H9 (cell line): ENCODE measurements around the gene F11. TPM values are rescaled to one million over a fixed set of nuclear protein-coding genes. Genes with fewer than 3 reads are reported as not detected.
A peak's percentile ranks its signal among the peaks of the same experiment; 100 is the strongest.

Experiments used
- DNase-seq: peaks from one replicate; pipeline ENCODE4 v3.0.0-alpha.2; 2017
- H2AFZ ChIP-seq: one replicate; pipeline ENCODE4 v1.6.1; 2013; ENCODE audit warnings: mild to moderate bottlenecking, low read length, control low read depth, moderate library complexity
- H2AK5ac ChIP-seq: 2 replicates; pipeline ENCODE4 v1.6.1; 2013; ENCODE audit warnings: low read length, control low read depth, mixed read lengths; ENCODE audit not compliant: insufficient read length
- H2BK120ac ChIP-seq: one replicate; pipeline ENCODE4 v1.6.1; 2013; ENCODE audit warnings: low read depth, mild to moderate bottlenecking, low read length, control low read depth, inconsistent platforms; ENCODE audit not compliant: poor library complexity, severe bottlenecking
- H2BK12ac ChIP-seq: 2 replicates; pipeline ENCODE4 v1.6.1; 2013; ENCODE audit warnings: low read length, control low read depth, mixed read lengths, low read depth; ENCODE audit not compliant: insufficient read length
- H2BK15ac ChIP-seq: 2 replicates; pipeline ENCODE4 v1.6.1; 2013; ENCODE audit warnings: low read depth, low read length, control low read depth
- H2BK20ac ChIP-seq: one replicate; pipeline ENCODE4 v1.6.1; 2013; ENCODE audit warnings: low read depth, mild to moderate bottlenecking, low read length, control low read depth, inconsistent platforms; ENCODE audit not compliant: poor library complexity, severe bottlenecking
- H2BK5ac ChIP-seq: 2 replicates; pipeline ENCODE4 v1.6.1; 2013; ENCODE audit warnings: low read length, control low read depth, mixed read lengths; ENCODE audit not compliant: insufficient read length
- H3K14ac ChIP-seq: 2 replicates; pipeline ENCODE4 v1.6.1; 2013; ENCODE audit warnings: low read length, control low read depth; ENCODE audit not compliant: insufficient read depth
- H3K18ac ChIP-seq: 2 replicates; pipeline ENCODE4 v1.6.1; 2013; ENCODE audit warnings: low read depth, mild to moderate bottlenecking, mixed read lengths, low read length, control low read depth; ENCODE audit not compliant: insufficient read length
- H3K23ac ChIP-seq: 2 replicates; pipeline ENCODE4 v1.6.1; 2013; ENCODE audit warnings: low read length, control low read depth, mixed read lengths, low read depth; ENCODE audit not compliant: insufficient read length
- H3K23me2 ChIP-seq: 2 replicates; pipeline ENCODE4 v1.6.1; 2013; ENCODE audit warnings: low read depth, mild to moderate bottlenecking, mixed read lengths, low read length, control low read depth; ENCODE audit not compliant: insufficient read length, poor library complexity, severe bottlenecking
- H3K27ac ChIP-seq: 2 replicates; pipeline ENCODE4 v1.5.1; 2013; ENCODE audit warnings: low read length, control low read depth, mixed read lengths, low read depth; ENCODE audit not compliant: insufficient read length
- H3K27me3 ChIP-seq: 2 replicates; pipeline ENCODE4 v1.6.1; 2013; ENCODE audit warnings: low read length, control low read depth, inconsistent platforms; ENCODE audit not compliant: insufficient read depth
- H3K4ac ChIP-seq: 2 replicates; pipeline ENCODE4 v1.6.1; 2013; ENCODE audit warnings: low read depth, mild to moderate bottlenecking, control low read depth, inconsistent platforms, low read length, moderate library complexity
- H3K4me1 ChIP-seq: 2 replicates; pipeline ENCODE4 v1.6.1; 2013; ENCODE audit warnings: low read length, control low read depth, inconsistent platforms; ENCODE audit not compliant: insufficient read depth
- H3K4me2 ChIP-seq: 2 replicates; pipeline ENCODE4 v1.6.1; 2013; ENCODE audit warnings: low read length, control low read depth, mixed read lengths; ENCODE audit not compliant: insufficient read length, insufficient read depth
- H3K56ac ChIP-seq: 2 replicates; pipeline ENCODE4 v1.6.1; 2013; ENCODE audit warnings: low read depth, mild to moderate bottlenecking, mixed read lengths, low read length, control low read depth; ENCODE audit not compliant: insufficient read length
- H3K79me1 ChIP-seq: 2 replicates; pipeline ENCODE4 v1.6.1; 2013; ENCODE audit warnings: low read depth, mild to moderate bottlenecking, moderate library complexity, low read length, control low read depth, inconsistent platforms; ENCODE audit not compliant: insufficient read depth, poor library complexity, severe bottlenecking
- H3K79me2 ChIP-seq: 2 replicates; pipeline ENCODE4 v1.6.1; 2013; ENCODE audit warnings: low read length, control low read depth, inconsistent platforms; ENCODE audit not compliant: insufficient read depth
- H3K9ac ChIP-seq: 2 replicates; pipeline ENCODE4 v1.6.1; 2013; ENCODE audit warnings: low read length, control low read depth, mixed read lengths; ENCODE audit not compliant: insufficient read length; ENCODE audit errors: extremely low read depth
- H3K9me3 ChIP-seq: one replicate; pipeline ENCODE4 v1.6.1; 2013; ENCODE audit warnings: low read depth, low read length, inconsistent platforms; ENCODE audit not compliant: control insufficient read depth
- H3T11ph ChIP-seq: one replicate; pipeline ENCODE4 v1.6.1; 2013; ENCODE audit warnings: mild to moderate bottlenecking, low read length, control low read depth, inconsistent platforms
- H4K20me1 ChIP-seq: one replicate; pipeline ENCODE4 v1.6.1; 2013; ENCODE audit not compliant: control insufficient read depth, insufficient read length, insufficient read depth
- H4K5ac ChIP-seq: 2 replicates; pipeline ENCODE4 v1.6.1; 2013; ENCODE audit warnings: low read depth, mild to moderate bottlenecking, mixed read lengths, low read length, control low read depth; ENCODE audit not compliant: insufficient read length
- H4K8ac ChIP-seq: replicated peaks from 2 replicates; pipeline ENCODE4 v1.6.1; 2013; ENCODE audit warnings: low read length, control low read depth, mixed read lengths, low read depth; ENCODE audit not compliant: insufficient read length
- H4K91ac ChIP-seq: 2 replicates; pipeline ENCODE4 v1.6.1; 2013; ENCODE audit warnings: low read depth, mild to moderate bottlenecking, moderate library complexity, mixed read lengths, low read length, control low read depth; ENCODE audit not compliant: insufficient read length
- H3K27ac Mint-ChIP-seq, 3 experiments: 2 replicates in 2 of 3; 3 replicates in 1 of 3; pipeline ENCODE4 v1.8.0; 2020 to 2021; ENCODE audit warnings: mixed read lengths in 3 of 3, mild to moderate bottlenecking in 1 of 3, moderate library complexity in 1 of 3
- H3K27me3 Mint-ChIP-seq: 2 replicates; pipeline ENCODE4 v1.8.0; 2021; ENCODE audit warnings: low read depth, mild to moderate bottlenecking, moderate library complexity, mixed read lengths
- H3K36me3 Mint-ChIP-seq, 3 experiments: 2 replicates in 2 of 3; 3 replicates in 1 of 3; pipeline ENCODE4 v1.8.0; 2020 to 2021; ENCODE audit warnings: low read depth in 3 of 3, mixed read lengths in 3 of 3; ENCODE audit not compliant: insufficient read depth in 1 of 3
- H3K4me1 Mint-ChIP-seq, 2 experiments: 2 replicates each; pipeline ENCODE4 v1.8.0; 2020; ENCODE audit warnings: mixed read lengths in 2 of 2
- H3K4me3 Mint-ChIP-seq, 2 experiments: 2 replicates in 1 of 2; 3 replicates in 1 of 2; pipeline ENCODE4 v1.8.0; 2020 to 2021; ENCODE audit warnings: mild to moderate bottlenecking in 2 of 2, mixed read lengths in 2 of 2, moderate library complexity in 1 of 2
- H3K9me3 Mint-ChIP-seq, 2 experiments: 2 replicates in 1 of 2; 3 replicates in 1 of 2; pipeline ENCODE4 v1.8.0; 2020; ENCODE audit warnings: mild to moderate bottlenecking in 2 of 2, mixed read lengths in 2 of 2, moderate library complexity in 1 of 2
- CTCF ChIP-seq: fragments of 200-600 bp; sonication (generic); conservative IDR thresholded peaks from 3 replicates; pipeline ENCODE4 v1.8.0; 2021; ENCODE audit warnings: antibody characterized with exemption, mild to moderate bottlenecking
- WGBS: extraction: QIAGEN DNeasy Blood & Tissue Kit; methylation state at CpG from one replicate; pipeline ENCODE4 v1.1.7; 2013; ENCODE audit warnings: missing lambda C conversion rate, low lambda C conversion rate, mixed read lengths; ENCODE audit not compliant: insufficient read length; ENCODE audit errors: extremely low coverage; 5-methylcytosine and 5-hydroxymethylcytosine counted together
- total RNA-seq: library from RNA; stranded (reverse); gene quantifications from 2 replicates; pipeline ENCODE4 v1.2.1, GENCODE V29; 2021

The F11 gene
- total RNA-seq, 1 experiment from 2014 or later = 0.50 TPM

DNA sequence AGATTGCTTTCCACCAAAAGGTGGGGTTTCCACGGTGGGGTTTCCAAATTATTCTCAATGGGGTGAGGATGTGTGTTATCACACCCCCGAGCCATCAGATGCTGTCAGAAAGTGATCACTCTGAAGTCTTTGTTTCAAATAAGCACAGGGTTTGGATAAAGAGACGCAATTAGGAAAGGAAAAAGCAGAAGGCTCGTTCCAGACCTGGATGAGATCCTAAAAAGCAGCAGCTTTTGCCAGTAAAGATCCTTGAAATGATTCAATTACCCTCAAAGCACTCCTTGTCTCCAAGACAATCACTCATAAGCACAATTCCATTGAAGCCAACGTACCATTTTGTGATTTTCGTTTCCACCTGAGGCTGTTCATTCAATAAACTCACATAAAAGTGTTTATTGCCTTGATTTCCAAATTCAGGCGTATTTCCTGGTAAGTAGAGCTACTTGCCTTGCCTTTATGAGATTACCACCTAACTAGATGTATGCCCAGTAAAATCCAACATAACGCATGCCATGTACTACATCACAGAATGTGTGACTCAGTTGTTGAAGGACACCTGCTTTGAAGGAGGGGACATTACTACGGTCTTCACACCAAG lies 5.2 kb downstream of the F11 start:
- WGBS = no CpG with 5 or more reads among the region's 9 CpGs
- Histone ChIP-seq H2BK120ac (no peak overlapping the region), H2AFZ (peak overlapping the region; percentile 14)

More for the DNA sequence above, 5.2 kb downstream of the F11 start:
- H3K27ac Mint-ChIP-seq = no peak overlapping the region
- H3K4me2 ChIP-seq = no peak overlapping the region
- H2BK20ac ChIP-seq = no peak overlapping the region
- no peak overlapping the region for H2BK5ac ChIP-seq
- H3K23me2 ChIP-seq = no peaks in the 10 kb centered on the region
- H3K27ac ChIP-seq = no peak overlapping the region
- no peaks in the 10 kb centered on the region; the same call in 1 of the 2 replicates for H3K4me1 ChIP-seq
- H2AK5ac ChIP-seq = no peak overlapping the region
- no peak overlapping the region for H4K8ac ChIP-seq
- H3K79me1 ChIP-seq = no peaks in the 10 kb centered on the region
- no peak overlapping the region for H3K4me3 Mint-ChIP-seq
- no peak overlapping the region for H2BK15ac ChIP-seq
- no peaks in the 10 kb centered on the region for H3K9me3 ChIP-seq
- H3K79me2 ChIP-seq = no peaks in the 10 kb centered on the region
- no peak overlapping the region for H3T11ph ChIP-seq
- no peak overlapping the region for H4K5ac ChIP-seq
- H3K23ac ChIP-seq = no peak overlapping the region
- H4K91ac ChIP-seq = no peak overlapping the region
- no peak for DNase-seq
- peaks cover 0 to 4% (median 0%) of the 10 kb centered on the region in 3 experiments; a peak in 2 of 7 replicates for H3K36me3 Mint-ChIP-seq
- H3K27me3 ChIP-seq = no peaks in the 10 kb centered on the region
- peaks cover 2% of the 10 kb centered on the region; the same call in 1 of the 2 replicates for H3K27me3 Mint-ChIP-seq
- no peak for TF ChIP-seq CTCF
- peaks cover 14 to 18% of the 10 kb centered on the region in 2 experiments for H3K4me1 Mint-ChIP-seq
- no peak overlapping the region for H3K56ac ChIP-seq
- H3K18ac ChIP-seq = no peak overlapping the region
- no peak overlapping the region for H3K4ac ChIP-seq
- H2BK12ac ChIP-seq = no peak overlapping the region
- H4K20me1 ChIP-seq = no peaks in the 10 kb centered on the region
- peaks cover 0 to 3% of the 10 kb centered on the region in 2 experiments; a peak in 2 of 5 replicates for H3K9me3 Mint-ChIP-seq
- no peak overlapping the region for H3K14ac ChIP-seq
- no peak overlapping the region for H3K9ac ChIP-seq
